Caco-2 (cell line): ENCODE data around the gene OR4C13. TPM values are rescaled to one million over a fixed set of nuclear protein-coding genes. Genes with fewer than 3 reads are reported as not detected.
A peak's percentile ranks its signal among the peaks of the same experiment; 100 is the strongest.

Experiments
- BruUV-seq: library from RNA; stranded (reverse); fragments of 400-500 nt; replicated peaks from 2 replicates; lab custom pipeline; 2021; lab: Mats Ljungman, UMichigan
- CTCF ChIA-PET: fragments of 300-600 bp; sonication (Branson Sonifier 250); formaldehyde crosslinking; loops from one replicate; lab custom pipeline; 2022; ENCODE audit warnings: antibody characterized with exemption; lab: Charles Lee
- POLR2A ChIA-PET: fragments of 300-600 bp; sonication (Branson Sonifier 250); formaldehyde crosslinking; loops from one replicate; lab custom pipeline; 2022; ENCODE audit warnings: antibody characterized with exemption; lab: Charles Lee
- DNase-seq, 2 experiments: peaks; one replicate each; pipeline versions ENCODE4 v3.0.0 to v3.0.0-alpha.2; 2020 to 2022
- H3K27me3 ChIP-seq: replicated peaks from 2 replicates; pipeline ENCODE4 v1.6.0; 2011; ENCODE audit warnings: low read length; ENCODE audit not compliant: control insufficient read depth, insufficient read depth
- H3K36me3 ChIP-seq: 2 replicates; pipeline ENCODE4 v1.5.1; 2011; ENCODE audit warnings: low read length; ENCODE audit not compliant: control insufficient read depth, insufficient read depth
- H3K4me1 ChIP-seq: fragments of 250-450 bp; sonication (Bioruptor Pico); 2 replicates; pipeline ENCODE4 v1.5.1; 2020; ENCODE audit warnings: mild to moderate bottlenecking
- H3K4me3 ChIP-seq: 2 replicates; pipeline ENCODE4 v1.5.1; 2011; ENCODE audit warnings: low read depth, mild to moderate bottlenecking, control low read depth, low read length
- H3K9me3 ChIP-seq: fragments of 250-450 bp; sonication (Bioruptor Pico); 2 replicates; pipeline ENCODE4 v1.5.1; 2020; ENCODE audit warnings: mild to moderate bottlenecking, moderate library complexity
- H3K27ac Mint-ChIP-seq: one replicate; pipeline ENCODE4 v1.8.0; 2022; ENCODE audit warnings: mixed read lengths; ENCODE audit not compliant: unreplicated experiment
- H3K27me3 Mint-ChIP-seq: one replicate; pipeline ENCODE4 v1.8.0; 2022; ENCODE audit warnings: mixed read lengths; ENCODE audit not compliant: insufficient read depth, unreplicated experiment
- H3K36me3 Mint-ChIP-seq: one replicate; pipeline ENCODE4 v1.8.0; 2022; ENCODE audit warnings: mild to moderate bottlenecking, mixed read lengths; ENCODE audit not compliant: insufficient read depth, unreplicated experiment
- H3K4me1 Mint-ChIP-seq: one replicate; pipeline ENCODE4 v1.8.0; 2022; ENCODE audit warnings: low read depth, mixed read lengths; ENCODE audit not compliant: unreplicated experiment
- H3K4me3 Mint-ChIP-seq: one replicate; pipeline ENCODE4 v1.8.0; 2022; ENCODE audit warnings: mild to moderate bottlenecking, moderate library complexity, mixed read lengths; ENCODE audit not compliant: unreplicated experiment
- H3K9me3 Mint-ChIP-seq: one replicate; pipeline ENCODE4 v1.8.0; 2022; ENCODE audit warnings: mixed read lengths; ENCODE audit not compliant: unreplicated experiment
- CTCF ChIP-seq, 2 experiments: fragments of 200-600 bp in 1 of 2; IDR thresholded peaks; 1 replicate in 1 of 2; 2 replicates in 1 of 2; pipeline versions ENCODE4 v1.5.1 to v1.8.0; 2011 to 2022; ENCODE audit warnings: antibody characterized with exemption in 1 of 2, control low read depth in 1 of 2, inconsistent platforms in 1 of 2, low read depth in 1 of 2, low read length in 1 of 2, mild to moderate bottlenecking in 1 of 2, moderate library complexity in 1 of 2; ENCODE audit not compliant: insufficient read depth in 1 of 2, severe bottlenecking in 1 of 2, unreplicated experiment in 1 of 2
- intact Hi-C: fragments of 100-400 bp; cut with micrococcal nuclease; formaldehyde crosslinking; loops from one replicate; pipeline ENCODE4 v1.10.0; 2022; ENCODE audit not compliant: unreplicated experiment
- total RNA-seq: library from RNA; stranded (reverse); gene quantifications from 2 replicates; pipeline ENCODE4 v1.2.3, GENCODE V29; 2022

OR4C13 gene
- total RNA-seq, 1 experiment from 2014 or later = not detected

GRCh38 chr11:49995565-49995964, 43.4 kb downstream of the OR4C13 start:
- no TSS peak for BruUV-seq
- no peak overlapping the region for H3K27ac Mint-ChIP-seq
- Histone ChIP-seq H3K9me3 (no peaks in the 10 kb centered on the region), H3K27me3 (no peaks in the 10 kb centered on the region), H3K4me3 (no peak overlapping the region), H3K36me3 (no peaks in the 10 kb centered on the region), H3K4me1 (no peaks in the 10 kb centered on the region)
- ChIA-PET POLR2A (no interaction called here), CTCF (no interaction called here)
- intact Hi-C loops = loop anchor here (5.0 kb wide), 1 partner anchor 468 kb away; no protein-coding TSS in a partner anchor
- no peaks in the 10 kb centered on the region for H3K27me3 Mint-ChIP-seq
- peak; percentile 40 to 50 for DNase-seq
- TF ChIP-seq CTCF (IDR thresholded peaks at IDR 0.05; ENCODE audit: insufficient read depth in 1 of 2, low read depth in 1 of 2, low read length in 1 of 2, severe bottlenecking in 1 of 2, unreplicated experiment in 1 of 2) = peak; percentile 34 to 55
- H3K9me3 Mint-ChIP-seq = peaks cover 13% of the 10 kb centered on the region
- H3K4me3 Mint-ChIP-seq = no peak overlapping the region
- H3K4me1 Mint-ChIP-seq = no peaks in the 10 kb centered on the region
- no peaks in the 10 kb centered on the region for H3K36me3 Mint-ChIP-seq

Other genes with a start within 250 kb of the OR4C13 start
- gene OR4C12, start 30.1 kb downstream of the OR4C13 start, total RNA-seq = not detected in 2 replicates
- gene OR4C45, start 80.5 kb downstream of the OR4C13 start, total RNA-seq = not detected in 2 replicates